Osteocyte (in vitro differentiated cells): Measurements from ENCODE around the gene IFITM10. TPM values are rescaled to one million over a fixed set of nuclear protein-coding genes. Genes with fewer than 3 reads are reported as not detected.

Experiments used
- DNase-seq: peaks from one replicate; pipeline ENCODE4 v3.0.0; 2021; ENCODE audit warnings: mixed read lengths; ENCODE audit not compliant: unreplicated experiment; ENCODE audit errors: extremely low spot score
- H3K27ac Mint-ChIP-seq: one replicate; pipeline ENCODE4 v1.8.0; 2021; ENCODE audit warnings: mild to moderate bottlenecking, mixed read lengths; ENCODE audit not compliant: unreplicated experiment
- H3K27me3 Mint-ChIP-seq: one replicate; pipeline ENCODE4 v1.8.0; 2021; ENCODE audit warnings: mixed read lengths; ENCODE audit not compliant: unreplicated experiment
- H3K36me3 Mint-ChIP-seq: one replicate; pipeline ENCODE4 v1.8.0; 2021; ENCODE audit warnings: mixed read lengths; ENCODE audit not compliant: unreplicated experiment
- H3K4me1 Mint-ChIP-seq: one replicate; pipeline ENCODE4 v1.8.0; 2021; ENCODE audit warnings: mixed read lengths; ENCODE audit not compliant: unreplicated experiment
- H3K4me3 Mint-ChIP-seq: one replicate; pipeline ENCODE4 v1.8.0; 2021; ENCODE audit warnings: mild to moderate bottlenecking, moderate library complexity, mixed read lengths; ENCODE audit not compliant: unreplicated experiment
- H3K9me3 Mint-ChIP-seq: one replicate; pipeline ENCODE4 v1.8.0; 2021; ENCODE audit warnings: mixed read lengths; ENCODE audit not compliant: unreplicated experiment
- total RNA-seq: library from RNA; stranded (reverse); gene quantifications from 2 replicates; pipeline ENCODE4 v1.2.1, GENCODE V29; 2021
- TF ChIP-seq, protein P1 (sequence below): fragments of 200-600 bp; sonication (generic); IDR thresholded peaks from 2 replicates; pipeline ENCODE4 v1.5.0; 2021; ENCODE audit warnings: antibody characterized with exemption, mild to moderate bottlenecking, moderate library complexity

IFITM10 gene
- total RNA-seq, 1 donor from 2014 or later = 24.0 TPM

DNA sequence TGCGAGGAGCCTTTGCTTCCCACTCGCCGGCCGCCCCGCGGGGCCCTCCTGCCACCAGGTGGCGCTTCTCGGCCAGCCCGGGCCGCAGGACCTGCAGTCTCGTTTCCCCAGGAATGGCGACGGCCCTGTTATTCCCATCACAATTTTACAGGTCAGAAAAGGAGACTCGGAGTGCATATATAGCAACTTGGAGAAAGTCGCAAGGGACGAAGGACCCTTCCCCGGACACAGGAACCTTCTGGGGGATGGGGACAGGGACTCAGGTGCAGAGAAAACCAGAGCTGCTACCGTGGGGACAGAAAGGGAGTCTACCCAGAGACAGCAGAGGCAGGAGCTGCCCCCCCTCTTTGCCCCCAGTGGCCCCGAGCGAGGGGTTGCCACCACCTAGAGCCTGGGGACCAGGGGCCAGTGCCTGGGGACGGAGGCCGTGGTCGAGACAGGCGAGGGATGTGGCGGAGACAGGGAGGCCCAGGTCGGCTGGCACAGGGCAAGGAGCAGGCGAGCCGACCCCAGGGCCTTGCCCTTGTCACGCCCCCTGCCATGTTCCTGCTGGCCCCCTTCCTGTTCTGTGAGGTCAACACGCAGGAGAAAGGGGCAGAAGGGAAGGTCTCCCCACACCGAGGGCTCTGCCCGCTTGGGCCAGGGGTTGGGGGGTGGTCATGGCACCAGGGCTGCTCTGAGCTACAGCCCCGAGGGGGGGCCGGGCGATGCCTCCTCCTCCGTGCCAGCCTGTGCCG is 56.9 kb downstream of the IFITM10 start:
- Mint-ChIP-seq H3K4me3 (peak overlapping the region; percentile 48), H3K36me3 (no peaks in the 10 kb centered on the region), H3K9me3 (no peaks in the 10 kb centered on the region), H3K27me3 (peaks cover 19% of the 10 kb centered on the region), H3K27ac (peak overlapping the region; percentile 62), H3K4me1 (peaks cover 11% of the 10 kb centered on the region)
- peak; percentile 95 for DNase-seq
- TF ChIP-seq, protein P1, sequence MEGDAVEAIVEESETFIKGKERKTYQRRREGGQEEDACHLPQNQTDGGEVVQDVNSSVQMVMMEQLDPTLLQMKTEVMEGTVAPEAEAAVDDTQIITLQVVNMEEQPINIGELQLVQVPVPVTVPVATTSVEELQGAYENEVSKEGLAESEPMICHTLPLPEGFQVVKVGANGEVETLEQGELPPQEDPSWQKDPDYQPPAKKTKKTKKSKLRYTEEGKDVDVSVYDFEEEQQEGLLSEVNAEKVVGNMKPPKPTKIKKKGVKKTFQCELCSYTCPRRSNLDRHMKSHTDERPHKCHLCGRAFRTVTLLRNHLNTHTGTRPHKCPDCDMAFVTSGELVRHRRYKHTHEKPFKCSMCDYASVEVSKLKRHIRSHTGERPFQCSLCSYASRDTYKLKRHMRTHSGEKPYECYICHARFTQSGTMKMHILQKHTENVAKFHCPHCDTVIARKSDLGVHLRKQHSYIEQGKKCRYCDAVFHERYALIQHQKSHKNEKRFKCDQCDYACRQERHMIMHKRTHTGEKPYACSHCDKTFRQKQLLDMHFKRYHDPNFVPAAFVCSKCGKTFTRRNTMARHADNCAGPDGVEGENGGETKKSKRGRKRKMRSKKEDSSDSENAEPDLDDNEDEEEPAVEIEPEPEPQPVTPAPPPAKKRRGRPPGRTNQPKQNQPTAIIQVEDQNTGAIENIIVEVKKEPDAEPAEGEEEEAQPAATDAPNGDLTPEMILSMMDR = peak; percentile 95

DNA sequence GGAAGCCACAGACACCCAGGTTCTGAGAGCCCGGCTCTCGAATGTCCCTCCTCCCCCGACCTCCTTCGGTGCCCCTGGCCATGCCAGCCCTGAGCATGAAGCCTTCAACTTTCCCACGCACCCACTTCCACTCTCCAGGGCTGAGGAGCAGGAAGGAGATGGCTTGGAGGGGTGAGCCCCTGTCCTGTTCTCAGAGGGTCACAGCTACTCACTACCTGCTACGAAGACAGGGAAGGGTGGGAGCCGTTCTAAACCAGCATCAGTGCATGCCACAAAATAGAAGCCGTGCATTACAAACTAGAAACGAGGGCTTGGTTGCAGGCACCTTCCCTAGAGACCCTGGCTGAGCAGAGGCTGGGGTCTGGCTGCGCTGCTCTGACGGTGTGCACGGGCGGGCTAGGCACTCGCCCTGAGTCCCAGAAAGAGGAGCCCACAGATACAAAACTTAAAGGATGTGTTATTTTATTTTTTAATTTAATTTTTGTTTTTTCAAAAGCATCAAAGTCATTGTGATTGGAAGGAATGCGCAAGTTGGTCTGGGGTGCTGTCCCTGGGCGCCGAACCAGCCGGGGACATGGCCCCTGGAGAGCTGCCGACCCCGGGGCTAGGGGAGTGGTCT is 57.6 kb downstream of the IFITM10 start:
- TF ChIP-seq, protein P1 = no peak
- Mint-ChIP-seq H3K36me3 (no peaks in the 10 kb centered on the region), H3K27ac (no peak overlapping the region), H3K9me3 (no peaks in the 10 kb centered on the region), H3K27me3 (peaks cover 22% of the 10 kb centered on the region), H3K4me3 (peak overlapping the region; percentile 48), H3K4me1 (peaks cover 11% of the 10 kb centered on the region)
- DNase-seq = no peak

DNA sequence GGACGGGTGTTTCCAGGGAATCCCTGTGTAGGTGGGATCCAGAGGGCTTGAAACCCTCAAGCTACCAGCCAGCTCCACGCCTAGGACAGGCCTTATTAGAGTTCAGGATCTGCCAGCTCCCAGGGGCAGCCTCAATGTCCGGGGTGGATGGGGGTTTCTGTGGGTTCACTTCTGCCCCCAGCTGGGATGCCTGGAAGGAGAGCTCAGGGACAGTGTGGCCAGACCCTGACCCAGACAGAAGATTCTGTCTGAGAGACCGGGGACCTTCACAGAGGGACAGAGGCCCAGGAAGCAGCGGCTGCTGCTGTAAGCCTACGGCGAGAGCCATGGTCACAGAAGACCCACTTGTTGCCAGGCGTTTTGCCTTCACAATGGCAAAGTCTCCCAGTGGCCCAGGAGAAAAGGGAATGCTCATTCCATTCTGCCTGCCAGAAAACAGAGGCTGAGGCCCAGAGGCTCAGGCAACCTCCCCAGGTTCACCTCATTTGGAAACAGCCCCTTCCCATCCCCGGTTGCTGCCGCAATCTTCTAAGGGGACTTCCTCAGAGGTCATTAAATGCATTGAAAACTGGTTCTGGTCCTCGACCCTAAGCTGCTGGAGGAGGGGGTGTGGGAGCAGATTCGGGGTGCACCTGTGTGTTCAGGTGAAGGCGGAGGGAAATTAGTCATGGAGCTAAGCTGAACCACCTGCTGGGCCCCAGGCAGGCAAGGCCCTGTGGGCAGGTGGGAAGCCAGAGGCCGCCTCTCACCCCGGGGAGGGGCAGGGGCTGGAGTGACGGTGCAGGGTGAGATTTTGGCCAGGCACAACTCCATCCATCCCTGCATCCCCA is 58.3 kb downstream of the IFITM10 start:
- H3K4me1 Mint-ChIP-seq = peaks cover 11% of the 10 kb centered on the region
- no peak overlapping the region for H3K27ac Mint-ChIP-seq
- TF ChIP-seq, protein P1 = no peak
- peaks cover 22% of the 10 kb centered on the region for H3K27me3 Mint-ChIP-seq
- no peak for DNase-seq
- H3K36me3 Mint-ChIP-seq = no peaks in the 10 kb centered on the region
- no peaks in the 10 kb centered on the region for H3K9me3 Mint-ChIP-seq
- H3K4me3 Mint-ChIP-seq = no peak overlapping the region

DNA sequence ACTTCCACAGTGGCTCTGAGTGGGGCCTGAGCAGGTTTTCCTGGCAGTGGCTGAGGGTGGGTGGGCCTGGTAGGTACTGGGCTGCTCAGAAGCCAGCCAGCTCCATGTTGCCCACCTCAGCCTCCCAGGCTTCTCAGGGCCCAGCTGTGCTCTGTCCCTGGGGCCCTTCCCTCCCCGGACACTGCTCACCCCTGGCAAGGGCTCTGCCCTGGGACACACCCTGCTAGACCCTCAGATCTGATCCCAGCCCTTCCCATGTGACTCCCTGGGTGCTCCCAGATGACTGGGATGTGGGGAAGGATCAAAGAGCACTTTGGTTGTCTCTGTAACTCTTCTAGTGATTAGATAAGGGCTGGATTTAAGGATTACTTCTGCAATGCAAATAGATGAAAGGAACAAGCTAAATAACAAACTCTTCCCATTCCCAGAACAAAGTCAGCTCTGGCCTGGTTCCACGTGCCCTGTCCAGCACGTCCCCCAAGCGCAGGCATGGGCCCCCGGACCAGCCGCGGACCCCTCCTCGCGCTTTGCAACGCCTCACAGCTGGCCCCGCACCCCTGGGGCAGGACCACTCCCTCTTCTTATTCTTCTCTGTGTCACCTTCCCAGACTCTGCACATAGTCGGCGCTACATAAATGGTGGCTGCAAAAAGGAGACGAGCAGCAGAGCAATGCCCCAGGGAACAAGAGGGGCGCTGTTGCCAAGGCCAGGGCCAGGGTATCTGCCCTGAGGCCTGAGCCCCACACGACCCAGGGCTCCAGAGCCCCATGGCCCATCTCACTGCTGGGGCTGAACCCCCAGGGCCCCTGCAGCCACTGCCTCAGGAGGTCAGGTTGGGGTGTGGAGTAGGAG is 59.1 kb downstream of the IFITM10 start:
- Mint-ChIP-seq H3K9me3 (no peaks in the 10 kb centered on the region), H3K27me3 (peaks cover 20% of the 10 kb centered on the region), H3K4me3 (no peak overlapping the region), H3K4me1 (peaks cover 11% of the 10 kb centered on the region), H3K27ac (no peak overlapping the region), H3K36me3 (no peaks in the 10 kb centered on the region)
- TF ChIP-seq, protein P1 = no peak
- no peak for DNase-seq
